ENCODE measurements around the gene SERPINB11.

The SERPINB11 gene

GRCh38 chr18:63736876-63737275 is 34.1 kb downstream of the SERPINB11 start (continued):
- TF ChIP-seq PATZ1 (CRISPR knock-in tag; IDR thresholded peaks at IDR 0.05; ENCODE audit: borderline replicate concordance) (no peak), OSR1 (CRISPR knock-in tag; IDR thresholded peaks at IDR 0.05) (no peak), PPARA (CRISPR knock-in tag; IDR thresholded peaks at IDR 0.05; ENCODE audit: borderline replicate concordance) (no peak), ARNTL (CRISPR knock-in tag; IDR thresholded peaks at IDR 0.05; ENCODE audit: borderline replicate concordance, low read depth) (no peak), TOX (CRISPR knock-in tag; IDR thresholded peaks at IDR 0.05; ENCODE audit: borderline replicate concordance) (no peak), GLIS3 (CRISPR knock-in tag; IDR thresholded peaks at IDR 0.05) (no peak), TSHZ2 (CRISPR knock-in tag; IDR thresholded peaks at IDR 0.05) (no peak), ZNF70 (CRISPR knock-in tag; IDR thresholded peaks at IDR 0.05) (no peak), CSDC2 (CRISPR knock-in tag; IDR thresholded peaks at IDR 0.05) (no peak)

- no peak for TF ChIP-seq TCF4 (CRISPR knock-in tag; IDR thresholded peaks at IDR 0.05; ENCODE audit: borderline replicate concordance)
- TF ChIP-seq OSR1 (CRISPR knock-in tag; IDR thresholded peaks at IDR 0.05), result no peak
- no peak for TF ChIP-seq BACH2 (CRISPR knock-in tag; IDR thresholded peaks at IDR 0.05; ENCODE audit: borderline replicate concordance)
- no peak for TF ChIP-seq CSRNP3 (CRISPR knock-in tag; IDR thresholded peaks at IDR 0.05)
- no peak for TF ChIP-seq ZNF70 (CRISPR knock-in tag; IDR thresholded peaks at IDR 0.05)
- TF ChIP-seq GLIS3 (CRISPR knock-in tag; IDR thresholded peaks at IDR 0.05), result no peak
- TF ChIP-seq CSDC2 (CRISPR knock-in tag; IDR thresholded peaks at IDR 0.05), result no peak
- TF ChIP-seq ZFP30 (CRISPR knock-in tag; IDR thresholded peaks at IDR 0.05), result no peak
- TF ChIP-seq ESRRG (CRISPR knock-in tag; IDR thresholded peaks at IDR 0.05), result no peak
- TF ChIP-seq ZC3H10 (CRISPR knock-in tag; IDR thresholded peaks at IDR 0.05), result no peak
- TF ChIP-seq POU6F1 (CRISPR knock-in tag; IDR thresholded peaks at IDR 0.05; ENCODE audit: borderline replicate concordance, low read depth), result no peak
- TF ChIP-seq ZNF8 (CRISPR knock-in tag; IDR thresholded peaks at IDR 0.05), result no peak
- TF ChIP-seq PPARA (CRISPR knock-in tag; IDR thresholded peaks at IDR 0.05; ENCODE audit: borderline replicate concordance), result no peak
- TF ChIP-seq TOX (CRISPR knock-in tag; IDR thresholded peaks at IDR 0.05; ENCODE audit: borderline replicate concordance), result no peak
- TF ChIP-seq CREB5 (CRISPR knock-in tag; IDR thresholded peaks at IDR 0.05; ENCODE audit: low read depth), result no peak
- no peak for TF ChIP-seq ARNTL (CRISPR knock-in tag; IDR thresholded peaks at IDR 0.05; ENCODE audit: borderline replicate concordance, low read depth)
- TF ChIP-seq SNAI2 (CRISPR knock-in tag; IDR thresholded peaks at IDR 0.05), result no peak
- TF ChIP-seq TSHZ2 (CRISPR knock-in tag; IDR thresholded peaks at IDR 0.05), result no peak
- ATAC-seq, result peak; percentile 80
Observed at GRCh38 chr18:63741769-63742168, 39.0 kb downstream of the SERPINB11 start.

Measured in SK-N-SH treated with all-trans-retinoic acid at 6 μM for 48 hours (cell line).